Measurements from ENCODE around the gene AHNAK.

- TF ChIP-seq EZH2 (IDR thresholded peaks at IDR 0.05) (no peak), CTCF (IDR thresholded peaks at IDR 0.05) (no peak)
These were observed 9.0 kb upstream of the AHNAK start for GRCh38 chr11:62555464-62556107.
